A549 (cell line): ENCODE results near the gene MYCN.

Experiments
- CTCF ChIP-seq: fragments of >200 bp; sonication (Bioruptor Twin); formaldehyde crosslinking; IDR thresholded peaks from 3 replicates; pipeline ENCODE4 v1.5.1; 2016
- NR3C1 ChIP-seq: fragments of >200 bp; sonication (Bioruptor Twin); formaldehyde crosslinking; IDR thresholded peaks from 3 replicates; pipeline ENCODE4 v1.6.1; 2017
- POLR2A ChIP-seq: IDR thresholded peaks from 2 replicates; pipeline ENCODE4 v1.6.1; 2012; ENCODE audit warnings: mild to moderate bottlenecking, low read length
- USF2 ChIP-seq: fragments of 450-650 bp; IDR thresholded peaks from 2 replicates; pipeline ENCODE4 v1.6.1; 2014; ENCODE audit warnings: antibody characterized with exemption
- TF ChIP-seq, protein P1 (sequence below): fragments of 200-600 bp; sonication (generic); IDR thresholded peaks from 2 replicates; pipeline ENCODE4 v1.6.1; 2016; ENCODE audit warnings: antibody characterized with exemption, mild to moderate bottlenecking, moderate library complexity

- TF ChIP-seq CTCF = peak; percentile 88
- TF ChIP-seq, protein P1, sequence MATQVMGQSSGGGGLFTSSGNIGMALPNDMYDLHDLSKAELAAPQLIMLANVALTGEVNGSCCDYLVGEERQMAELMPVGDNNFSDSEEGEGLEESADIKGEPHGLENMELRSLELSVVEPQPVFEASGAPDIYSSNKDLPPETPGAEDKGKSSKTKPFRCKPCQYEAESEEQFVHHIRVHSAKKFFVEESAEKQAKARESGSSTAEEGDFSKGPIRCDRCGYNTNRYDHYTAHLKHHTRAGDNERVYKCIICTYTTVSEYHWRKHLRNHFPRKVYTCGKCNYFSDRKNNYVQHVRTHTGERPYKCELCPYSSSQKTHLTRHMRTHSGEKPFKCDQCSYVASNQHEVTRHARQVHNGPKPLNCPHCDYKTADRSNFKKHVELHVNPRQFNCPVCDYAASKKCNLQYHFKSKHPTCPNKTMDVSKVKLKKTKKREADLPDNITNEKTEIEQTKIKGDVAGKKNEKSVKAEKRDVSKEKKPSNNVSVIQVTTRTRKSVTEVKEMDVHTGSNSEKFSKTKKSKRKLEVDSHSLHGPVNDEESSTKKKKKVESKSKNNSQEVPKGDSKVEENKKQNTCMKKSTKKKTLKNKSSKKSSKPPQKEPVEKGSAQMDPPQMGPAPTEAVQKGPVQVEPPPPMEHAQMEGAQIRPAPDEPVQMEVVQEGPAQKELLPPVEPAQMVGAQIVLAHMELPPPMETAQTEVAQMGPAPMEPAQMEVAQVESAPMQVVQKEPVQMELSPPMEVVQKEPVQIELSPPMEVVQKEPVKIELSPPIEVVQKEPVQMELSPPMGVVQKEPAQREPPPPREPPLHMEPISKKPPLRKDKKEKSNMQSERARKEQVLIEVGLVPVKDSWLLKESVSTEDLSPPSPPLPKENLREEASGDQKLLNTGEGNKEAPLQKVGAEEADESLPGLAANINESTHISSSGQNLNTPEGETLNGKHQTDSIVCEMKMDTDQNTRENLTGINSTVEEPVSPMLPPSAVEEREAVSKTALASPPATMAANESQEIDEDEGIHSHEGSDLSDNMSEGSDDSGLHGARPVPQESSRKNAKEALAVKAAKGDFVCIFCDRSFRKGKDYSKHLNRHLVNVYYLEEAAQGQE = no peak
- TF ChIP-seq USF2 = no peak
- no peak for TF ChIP-seq NR3C1
- no peak for TF ChIP-seq POLR2A
Measured at GRCh38 chr2:15939854-15940660, at the start of gene MYCN.
